Spleen (tissue), 13 donors: ENCODE measurements around the gene DTWD2. TPM values are rescaled to one million over a fixed set of nuclear protein-coding genes. Genes with fewer than 3 reads are reported as not detected.

Experiments
- DNase-seq: peaks from one replicate; pipeline ENCODE4 v3.0.0-alpha.2; 2020
- H3K27ac ChIP-seq, 8 donors: fragments of 200-600 bp; sonication (generic) in 7 of 8; 1 replicate in 4 of 8; 2 replicates in 4 of 8; pipeline versions ENCODE4 v1.5.0 to v1.8.0; 2016 to 2021; ENCODE audit warnings: inconsistent platforms in 4 of 8, mild to moderate bottlenecking in 4 of 8, moderate library complexity in 1 of 8
- H3K27me3 ChIP-seq, 7 donors: fragments of 200-600 bp; sonication (generic) in 6 of 7; replicated peaks in 1 of 7; 1 replicate in 4 of 7; 2 replicates in 3 of 7; pipeline versions ENCODE4 v1.5.0 to v1.8.0; 2016 to 2021; ENCODE audit warnings: inconsistent platforms in 3 of 7, mild to moderate bottlenecking in 1 of 7
- H3K36me3 ChIP-seq, 6 donors: fragments of 200-600 bp; sonication (generic) in 5 of 6; 1 replicate in 4 of 6; 2 replicates in 2 of 6; pipeline versions ENCODE4 v1.5.0 to v1.8.0; 2016 to 2021; ENCODE audit warnings: inconsistent platforms in 2 of 6
- H3K4me1 ChIP-seq, 6 donors: fragments of 200-600 bp; sonication (generic) in 5 of 6; 1 replicate in 3 of 6; 2 replicates in 3 of 6; pipeline versions ENCODE4 v1.5.0 to v1.8.0; 2016 to 2021; ENCODE audit warnings: inconsistent platforms in 3 of 6
- H3K4me3 ChIP-seq, 8 donors: fragments of 200-600 bp; sonication (generic) in 7 of 8; 1 replicate in 4 of 8; 2 replicates in 4 of 8; pipeline versions ENCODE4 v1.5.0 to v1.8.0; 2016 to 2021; ENCODE audit warnings: inconsistent platforms in 4 of 8, mild to moderate bottlenecking in 4 of 8, moderate library complexity in 2 of 8
- H3K9me3 ChIP-seq, 8 donors: fragments of 200-600 bp; sonication (generic) in 7 of 8; 1 replicate in 4 of 8; 2 replicates in 4 of 8; pipeline versions ENCODE4 v1.5.0 to v1.8.0; 2016 to 2021; ENCODE audit warnings: inconsistent platforms in 4 of 8
- CTCF ChIP-seq, 11 experiments: fragments of 200-600 bp in 7 of 11; fragments of 450-650 bp in 4 of 11; sonication (generic) in 4 of 11; IDR thresholded peaks in 8 of 11; conservative IDR thresholded peaks in 3 of 11; 1 replicate in 7 of 11; 2 replicates in 4 of 11; pipeline versions ENCODE4 v1.4.0 to v1.8.0; 2016 to 2021; ENCODE audit warnings: antibody characterized with exemption in 11 of 11, inconsistent platforms in 4 of 11, mild to moderate bottlenecking in 1 of 11
- POLR2A ChIP-seq, 3 donors: fragments of 450-650 bp; IDR thresholded peaks; one replicate each; pipeline ENCODE4 v1.5.1; 2017; ENCODE audit warnings: antibody characterized with exemption in 3 of 3, mild to moderate bottlenecking in 1 of 3
- POLR2AphosphoS5 ChIP-seq, 3 donors: sonication (generic); formaldehyde crosslinking; IDR thresholded peaks; one replicate each; pipeline ENCODE4 v1.5.1; 2017; ENCODE audit warnings: antibody characterized with exemption in 3 of 3
- WGBS, 5 donors: extraction: QIAGEN DNeasy Blood & Tissue Kit in 3 of 5; methylation state at CpG; one replicate each; pipeline versions ENCODE4 v1.1.5 to v1.1.7; 2013 to 2018; 5-methylcytosine and 5-hydroxymethylcytosine counted together
- intact Hi-C: fragments of 100-400 bp; cut with DNase I; formaldehyde crosslinking; loops from one replicate; pipeline ENCODE4 v1.15.0; 2023; ENCODE audit warnings: low total_unique reads
- long read RNA-seq, 2 donors: transcript quantifications; one replicate each; lab custom pipeline, GENCODE V29; 2026
- polyA plus RNA-seq, 3 donors: library from polyadenylated mRNA; stranded (reverse); fragments of 200-250 nt; gene quantifications; one replicate each; pipeline ENCODE4 v1.2.1, GENCODE V29; 2013
- total RNA-seq, 7 donors: library from RNA; depleted of rRNA in 3 of 7; stranded (reverse); fragments of >200 nt in 3 of 7; fragmentation: NEBNext Ultra II Directional in 4 of 7; extraction: Animal tissue kit (Norgen Biotek cat#: 25700) in 4 of 7; gene quantifications; one replicate each; pipeline versions ENCODE4 v1.1.0 to v1.2.1, GENCODE V29; 2016 to 2021
- donor health status: healthy with polysubstance abuse.
- donor health status: DM: no; HTN: no; CAD: no; lungs with moderate emphysema.
- donor health status: DM: no; HTN: no; CAD: no.
- donor health status: Bipolar disorder and iron deficiency.
- donor health status: healthy.
- donor health status: DM: no; HTN: no; CAD: no.
- donor health status: DM: yes; HTN: yes; CAD: no.

Gene DTWD2
- 10 to 100 TPM in 3 of 7 donors, 1 to 10 TPM in 4; 7.2 to 25.5 (median 9.6) TPM for total RNA-seq
- polyA plus RNA-seq = 1 to 10 TPM; 1.2 to 3.0 (median 1.4) TPM
- long read RNA-seq, donor 1, partial matches to known transcripts = 0 of 1 reads
- long read RNA-seq, donor 1, other reads (novel, unspliced or antisense) = 0 of 1 reads
- long read RNA-seq, donor 2, partial matches to known transcripts = 0 of 1 reads
- long read RNA-seq, donor 2, other reads (novel, unspliced or antisense) = 0 of 1 reads

GRCh38 chr5:118987988-118988865 is at the start of gene DTWD2:
DTWD2 (minus strand) TSS chr5:118988547; CDS start chr5:118988511, 36 bp downstream.
- 0 to 1% (median 0%) methylated on average over 51 to 74 of the region's 74 CpGs for WGBS, 5 donors

DNA sequence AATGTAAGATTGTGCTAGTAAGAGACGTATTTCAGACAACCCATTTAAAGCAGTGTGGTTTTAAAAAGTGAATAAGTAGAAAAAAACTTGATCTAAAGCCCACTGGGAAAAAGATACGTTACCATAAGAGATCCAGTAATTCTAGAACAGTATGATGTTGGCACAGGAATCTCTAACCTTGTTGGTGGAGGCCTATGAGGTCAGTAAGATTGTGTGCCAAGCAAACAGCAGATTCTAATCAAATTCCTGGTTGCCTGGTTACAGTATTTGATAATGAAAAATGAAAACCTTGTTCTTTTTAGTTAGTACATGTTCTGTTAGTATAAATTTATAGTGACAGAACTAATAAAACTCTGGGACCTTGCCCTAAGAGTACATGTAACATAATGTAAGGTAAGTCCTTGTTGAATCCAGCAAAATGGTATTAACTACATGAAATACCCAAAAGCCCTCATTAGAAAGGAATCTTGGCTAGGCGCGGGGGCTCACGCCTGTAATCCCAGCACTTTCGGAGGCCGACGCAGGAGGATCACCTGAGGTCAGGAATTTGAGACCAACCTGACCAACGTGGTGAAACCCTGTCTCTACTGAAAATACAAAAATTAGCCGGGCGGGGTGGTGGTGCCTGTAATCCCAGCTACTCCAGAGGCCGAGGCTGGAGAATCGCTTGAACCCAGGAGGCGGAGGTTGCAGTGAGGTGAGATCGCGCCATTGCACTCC is 49.3 kb upstream of the DTWD2 start:
- no peak for TF ChIP-seq POLR2A (IDR thresholded peaks at IDR 0.05)
- no peak for TF ChIP-seq POLR2AphosphoS5 (IDR thresholded peaks at IDR 0.05)
- no peak for TF ChIP-seq CTCF (IDR thresholded peaks at IDR 0.05 in 8 of 11, conservative IDR thresholded peaks at IDR 0.05 in 3 of 11)
- intact Hi-C loops = no loop called here

More at GRCh38 chr5:118987988-118988865, at the start of gene DTWD2:
- Histone ChIP-seq H3K9me3 (peaks cover 0 to 10% (median 0%) of the 10 kb centered on the region in 8 donors), H3K27ac (peak within 1 kb of the TSS; percentile 90 to 95 (median 94)), H3K4me3 (peak within 1 kb of the TSS; percentile 66 to 84 (median 78)), H3K4me1 (peaks cover 5 to 37% (median 16%) of the 10 kb centered on the region in 6 donors), H3K27me3 (no peaks in the 10 kb centered on the region), H3K36me3 (no peaks in the 10 kb centered on the region)
- TF ChIP-seq POLR2AphosphoS5 (IDR thresholded peaks at IDR 0.05) (peak; percentile 81 to 90 (median 85)), CTCF (IDR thresholded peaks at IDR 0.05 in 8 of 11, conservative IDR thresholded peaks at IDR 0.05 in 3 of 11) (peak; percentile 89 to 98 (median 97)), POLR2A (IDR thresholded peaks at IDR 0.05) (peak in 1 of 3 donors; percentile 69)
- DNase-seq = peak; percentile 99
- intact Hi-C loops = loop anchor here (10.0 kb wide), 2 partner anchors 277 to 427 kb away; no protein-coding TSS in a partner anchor

DNA sequence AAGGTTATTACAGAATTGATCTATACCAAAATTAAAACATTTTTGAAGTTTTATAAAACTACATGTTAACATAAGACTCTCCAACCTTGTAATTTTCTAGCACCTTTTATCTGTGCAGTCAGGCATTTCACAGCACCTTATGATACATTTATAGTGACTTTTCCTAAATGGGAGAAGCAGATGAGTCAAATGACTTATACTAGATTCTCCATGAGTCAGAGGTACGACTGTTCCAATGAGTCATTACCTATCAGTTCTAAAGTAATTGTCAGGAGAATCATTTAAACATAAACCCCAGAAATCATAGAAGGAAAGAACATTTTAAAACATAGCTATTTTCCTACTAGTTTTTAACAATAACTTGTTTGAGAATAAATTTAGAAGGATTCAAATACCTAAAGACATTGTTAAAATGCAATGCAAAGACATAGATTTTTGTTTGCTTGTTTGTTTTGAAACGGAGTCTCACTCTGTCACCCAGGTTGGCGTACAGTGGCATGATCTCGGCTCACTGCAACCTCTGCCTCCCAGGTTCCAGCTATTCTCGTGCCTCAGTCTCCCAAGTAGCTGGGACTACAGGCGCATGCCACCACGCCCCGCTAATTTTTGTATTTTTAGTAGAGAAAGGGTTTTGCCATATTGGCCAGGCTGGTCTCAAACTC is 47.9 kb upstream of the DTWD2 start:
- Histone ChIP-seq H3K36me3 (no peaks in the 10 kb centered on the region), H3K27ac (no peak overlapping the region), H3K27me3 (no peaks in the 10 kb centered on the region), H3K9me3 (no peaks in the 10 kb centered on the region), H3K4me1 (peaks cover 0 to 23% (median 13%) of the 10 kb centered on the region in 6 donors), H3K4me3 (no peak overlapping the region)
- no peak for TF ChIP-seq CTCF (IDR thresholded peaks at IDR 0.05 in 8 of 11, conservative IDR thresholded peaks at IDR 0.05 in 3 of 11)
- no peak for TF ChIP-seq POLR2A (IDR thresholded peaks at IDR 0.05)
- TF ChIP-seq POLR2AphosphoS5 (IDR thresholded peaks at IDR 0.05) = no peak
- intact Hi-C loops = no loop called here
- 85 to 93% (median 91%) methylated on average over 8 of the region's 8 CpGs for WGBS, 5 donors
- DNase-seq = no peak

More for the DNA sequence above, 49.3 kb upstream of the DTWD2 start:
- H3K36me3 ChIP-seq = no peaks in the 10 kb centered on the region
- DNase-seq = no peak
- 94 to 97% (median 95%) methylated on average over 16 of the region's 16 CpGs for WGBS, 5 donors
- no peaks in the 10 kb centered on the region for H3K27me3 ChIP-seq
- no peak overlapping the region for H3K27ac ChIP-seq
- no peak overlapping the region for H3K4me3 ChIP-seq
- H3K9me3 ChIP-seq = no peaks in the 10 kb centered on the region
- peaks cover 0 to 9% (median 4%) of the 10 kb centered on the region in 6 donors for H3K4me1 ChIP-seq
